DMS79 treated with DMSO at 0.1 percent for 48 hours (cell line): ENCODE measurements around the gene KRTAP6-1.

Experiments
- DNase-seq: peaks from one replicate; lab custom pipeline; 2025; lab: John Stamatoyannopoulos, UW

The KRTAP6-1 gene

GRCh38 chr21:30613836-30614235 lies at the start of gene KRTAP6-1:
TSS of gene KRTAP6-1 (minus strand) at chr21:30613930. CDS start at chr21:30613904, 26 bp downstream.
- DNase-seq, result no peak

- no peak for DNase-seq
Measured at GRCh38 chr21:30652891-30653290, 39.2 kb upstream of the KRTAP6-1 start.

- no peak for DNase-seq
Measured at GRCh38 chr21:30646904-30647414, 33.2 kb upstream of the KRTAP6-1 start.

- DNase-seq, result no peak
Measured at GRCh38 chr21:30642564-30642963, 28.8 kb upstream of the KRTAP6-1 start, which contains the start of gene KRTAP20-3. TSS of gene KRTAP20-3 (plus strand) at chr21:30642864.

GRCh38 chr21:30638686-30639085 lies 25.0 kb upstream of the KRTAP6-1 start:
- DNase-seq, result no peak

- no peak for DNase-seq
Measured at GRCh38 chr21:30634906-30635305, 21.2 kb upstream of the KRTAP6-1 start, which contains the start of gene KRTAP20-2. TSS of gene KRTAP20-2 (plus strand) at chr21:30635206. CDS start at chr21:30635264, 58 bp downstream.

- DNase-seq, result no peak
Measured at GRCh38 chr21:30629200-30629599, 15.5 kb upstream of the KRTAP6-1 start.

GRCh38 chr21:30628109-30628508 lies 14.4 kb upstream of the KRTAP6-1 start:
- DNase-seq, result no peak

GRCh38 chr21:30625449-30626165 lies 11.9 kb upstream of the KRTAP6-1 start:
- DNase-seq, result no peak

GRCh38 chr21:30623362-30623761 lies 9.6 kb upstream of the KRTAP6-1 start:
- DNase-seq, result no peak

GRCh38 chr21:30620522-30620921 lies 6.8 kb upstream of the KRTAP6-1 start, which contains the start of gene KRTAP20-4:
TSS of gene KRTAP20-4 (plus strand) at chr21:30620627.
- DNase-seq, result no peak

GRCh38 chr21:30620080-30620479 lies 6.3 kb upstream of the KRTAP6-1 start:
- no peak for DNase-seq

- no peak for DNase-seq
Measured at GRCh38 chr21:30616125-30616524, 2.4 kb upstream of the KRTAP6-1 start, which contains the start of gene KRTAP20-1. TSS of gene KRTAP20-1 (plus strand) at chr21:30616425. CDS start at chr21:30616455, 30 bp downstream.

- DNase-seq, result no peak
Measured at GRCh38 chr21:30615199-30615598, 1.5 kb upstream of the KRTAP6-1 start.

GRCh38 chr21:30612132-30612531 lies 1.6 kb downstream of the KRTAP6-1 start:
- no peak for DNase-seq

- DNase-seq, result no peak
Measured at GRCh38 chr21:30605968-30606367, 7.8 kb downstream of the KRTAP6-1 start.

GRCh38 chr21:30600787-30601186 lies 12.9 kb downstream of the KRTAP6-1 start, which contains the start of gene KRTAP22-1:
TSS of gene KRTAP22-1 (plus strand) at chr21:30601087.
- no peak for DNase-seq

- DNase-seq, result no peak
Measured at GRCh38 chr21:30598802-30599201, 14.9 kb downstream of the KRTAP6-1 start, which contains the start of gene KRTAP6-2. TSS of gene KRTAP6-2 (minus strand) at chr21:30598902. CDS start at chr21:30598874, 28 bp downstream.

- no peak for DNase-seq
Measured at GRCh38 chr21:30592140-30592539, 21.6 kb downstream of the KRTAP6-1 start, which contains the start of gene KRTAP6-3. TSS of gene KRTAP6-3 (plus strand) at chr21:30592440. CDS start at chr21:30592446, 6 bp downstream.

- no peak for DNase-seq
Measured at GRCh38 chr21:30590297-30590696, 23.4 kb downstream of the KRTAP6-1 start, which contains the start of gene KRTAP22-2. TSS of gene KRTAP22-2 (minus strand) at chr21:30590397.

GRCh38 chr21:30582870-30583269 lies 30.9 kb downstream of the KRTAP6-1 start:
- DNase-seq, result no peak

- no peak for DNase-seq
Measured at GRCh38 chr21:30580132-30580531, 33.6 kb downstream of the KRTAP6-1 start.

- DNase-seq, result no peak
Measured at GRCh38 chr21:30579346-30579745, 34.4 kb downstream of the KRTAP6-1 start.
